Left ventricle myocardium inferior (tissue), 1 donor: ENCODE results near the gene ADGRG2. TPM values are rescaled to one million over a fixed set of nuclear protein-coding genes. Genes with fewer than 3 reads are reported as not detected.
"Not testable (repeated sequence)": the region's sequence is repeated elsewhere in the genome, so short reads cannot be mapped to it uniquely, and the experiment has no call there.

Experiments used
- DNase-seq: peaks from one replicate; pipeline ENCODE4 v3.0.0-alpha.2; 2020
- H3K27ac ChIP-seq: fragments of 200-600 bp; replicated peaks from 2 replicates; pipeline ENCODE4 v1.8.0; 2021
- H3K27me3 ChIP-seq: fragments of 200-600 bp; 2 replicates; pipeline ENCODE4 v1.8.0; 2021; ENCODE audit warnings: low read depth
- H3K36me3 ChIP-seq: fragments of 200-600 bp; 2 replicates; pipeline ENCODE4 v1.8.0; 2021
- H3K4me1 ChIP-seq: fragments of 200-600 bp; 2 replicates; pipeline ENCODE4 v1.8.0; 2021
- H3K4me3 ChIP-seq: fragments of 200-600 bp; 2 replicates; pipeline ENCODE4 v1.8.0; 2021; ENCODE audit warnings: mild to moderate bottlenecking, moderate library complexity
- H3K9me3 ChIP-seq: fragments of 200-600 bp; replicated peaks from 2 replicates; pipeline ENCODE4 v1.8.0; 2021
- intact Hi-C: fragments of 100-400 bp; cut with micrococcal nuclease; formaldehyde crosslinking; loops from one replicate; pipeline ENCODE4 v1.11.0; 2022
- total RNA-seq: library from RNA; stranded (reverse); fragmentation: NEBNext Ultra II Directional; extraction: Animal tissue kit (Norgen Biotek cat#: 25700); gene quantifications from one replicate; pipeline ENCODE4 v1.2.1, GENCODE V29; 2021
- TF ChIP-seq, protein P1 (sequence below): fragments of 200-600 bp; IDR thresholded peaks from 2 replicates; pipeline ENCODE4 v1.8.0; 2021; ENCODE audit warnings: antibody characterized with exemption, mild to moderate bottlenecking, borderline replicate concordance
- donor health status: DM: no; HTN: yes; CAD: no; lungs with severe emphysema.

Gene ADGRG2
- total RNA-seq, 1 donor from 2014 or later, result 0.16 TPM

DNA sequence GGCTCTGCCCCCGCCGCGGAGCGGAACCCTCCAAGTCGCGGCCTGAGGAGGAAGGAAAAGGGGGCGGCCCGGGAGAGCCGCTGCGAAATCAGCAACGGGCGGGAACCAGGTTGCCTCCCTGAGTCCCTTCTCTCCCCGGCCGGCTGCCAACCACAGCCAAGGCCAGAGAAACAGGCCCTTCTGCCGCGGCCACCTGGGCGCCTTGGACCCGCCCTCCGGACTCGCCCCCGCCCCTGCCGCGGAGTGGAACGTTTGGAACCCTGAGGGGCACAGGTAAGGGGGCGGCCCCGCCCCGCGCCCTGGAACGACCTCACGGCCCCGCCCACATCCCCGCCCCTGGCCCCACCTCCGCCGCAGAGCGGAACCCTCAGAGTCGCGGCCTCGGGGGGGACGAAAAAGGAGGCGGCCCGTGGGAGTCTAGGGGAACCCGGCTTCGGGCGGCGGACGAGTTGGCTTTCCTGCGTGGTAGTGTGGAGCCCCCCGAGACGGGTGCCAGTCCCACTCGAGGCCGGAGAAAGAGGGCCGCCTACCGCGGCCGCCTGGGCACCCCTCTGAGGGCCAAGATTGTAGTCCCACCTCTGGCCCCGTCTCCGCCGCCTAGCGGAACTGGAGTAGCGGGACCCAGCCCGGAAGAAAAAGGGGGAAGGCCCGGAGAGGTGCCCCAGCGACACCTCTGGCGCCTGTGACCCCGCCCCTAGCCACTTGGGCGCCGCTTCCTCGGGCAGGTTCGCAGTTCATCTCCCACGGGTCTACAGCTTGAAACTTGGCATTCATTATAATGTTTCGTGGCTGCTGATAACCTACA, 137.7 kb downstream of the ADGRG2 start:
- Histone ChIP-seq H3K4me1 (peaks cover 19% of the 10 kb centered on the region), H3K36me3 (no peaks in the 10 kb centered on the region), H3K4me3 (peak overlapping the region; percentile 85), H3K9me3 (no peaks in the 10 kb centered on the region), H3K27me3 (no peaks in the 10 kb centered on the region), H3K27ac (peak overlapping the region; percentile 94)
- intact Hi-C loops, result no loop called here
- DNase-seq, result peak; percentile 82
- TF ChIP-seq, protein P1, sequence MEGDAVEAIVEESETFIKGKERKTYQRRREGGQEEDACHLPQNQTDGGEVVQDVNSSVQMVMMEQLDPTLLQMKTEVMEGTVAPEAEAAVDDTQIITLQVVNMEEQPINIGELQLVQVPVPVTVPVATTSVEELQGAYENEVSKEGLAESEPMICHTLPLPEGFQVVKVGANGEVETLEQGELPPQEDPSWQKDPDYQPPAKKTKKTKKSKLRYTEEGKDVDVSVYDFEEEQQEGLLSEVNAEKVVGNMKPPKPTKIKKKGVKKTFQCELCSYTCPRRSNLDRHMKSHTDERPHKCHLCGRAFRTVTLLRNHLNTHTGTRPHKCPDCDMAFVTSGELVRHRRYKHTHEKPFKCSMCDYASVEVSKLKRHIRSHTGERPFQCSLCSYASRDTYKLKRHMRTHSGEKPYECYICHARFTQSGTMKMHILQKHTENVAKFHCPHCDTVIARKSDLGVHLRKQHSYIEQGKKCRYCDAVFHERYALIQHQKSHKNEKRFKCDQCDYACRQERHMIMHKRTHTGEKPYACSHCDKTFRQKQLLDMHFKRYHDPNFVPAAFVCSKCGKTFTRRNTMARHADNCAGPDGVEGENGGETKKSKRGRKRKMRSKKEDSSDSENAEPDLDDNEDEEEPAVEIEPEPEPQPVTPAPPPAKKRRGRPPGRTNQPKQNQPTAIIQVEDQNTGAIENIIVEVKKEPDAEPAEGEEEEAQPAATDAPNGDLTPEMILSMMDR, result peak; percentile 65

DNA sequence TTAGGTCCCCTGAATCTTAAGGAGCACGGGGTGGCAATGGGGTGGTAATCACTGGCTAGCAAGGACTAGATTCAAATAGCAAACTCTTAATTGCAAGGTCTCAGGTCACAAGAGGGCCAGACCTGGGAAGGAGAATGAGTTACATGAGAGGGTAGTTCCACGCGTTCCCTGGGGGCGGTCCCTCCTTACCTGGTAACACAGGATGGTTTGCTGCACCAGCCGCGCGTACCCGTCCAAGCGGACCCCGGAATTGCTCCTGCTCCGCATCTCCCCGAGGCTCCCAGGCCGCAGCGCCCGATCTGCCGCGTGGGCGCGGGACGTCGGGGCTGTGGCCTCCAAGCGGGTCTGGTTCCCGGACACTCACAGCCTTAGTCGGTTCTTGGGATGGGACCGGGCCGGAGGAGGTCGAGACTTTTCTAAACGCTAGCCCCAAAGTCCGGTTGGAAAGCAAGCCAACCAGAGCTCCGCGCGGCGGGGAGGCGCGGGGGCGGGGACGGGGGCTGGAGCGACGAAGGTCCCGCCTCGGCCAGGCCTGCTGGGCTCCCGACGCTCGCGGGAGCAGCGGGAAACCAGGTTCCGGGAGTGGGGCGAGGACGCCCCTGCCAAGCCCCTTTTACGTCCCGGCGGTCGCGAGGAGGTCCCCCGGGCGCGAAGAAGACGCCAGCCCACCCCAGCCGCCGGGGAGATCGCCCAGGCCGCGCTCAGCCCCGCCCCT, 138.4 kb downstream of the ADGRG2 start, which contains the start of gene PHKA2:
PHKA2 (minus strand) TSS at position 449 of the 715 bp plus-strand sequence; CDS start at position 267, 182 bp downstream.
- Histone ChIP-seq H3K27ac (peak within 1 kb of the TSS; percentile 94), H3K36me3 (no peaks in the 10 kb centered on the region), H3K4me3 (peak within 1 kb of the TSS; percentile 85), H3K9me3 (no peaks in the 10 kb centered on the region), H3K4me1 (peaks cover 19% of the 10 kb centered on the region), H3K27me3 (no peaks in the 10 kb centered on the region)
- intact Hi-C loops, result no loop called here
- TF ChIP-seq, protein P1, result no peak
- peak; percentile 61 for DNase-seq

DNA sequence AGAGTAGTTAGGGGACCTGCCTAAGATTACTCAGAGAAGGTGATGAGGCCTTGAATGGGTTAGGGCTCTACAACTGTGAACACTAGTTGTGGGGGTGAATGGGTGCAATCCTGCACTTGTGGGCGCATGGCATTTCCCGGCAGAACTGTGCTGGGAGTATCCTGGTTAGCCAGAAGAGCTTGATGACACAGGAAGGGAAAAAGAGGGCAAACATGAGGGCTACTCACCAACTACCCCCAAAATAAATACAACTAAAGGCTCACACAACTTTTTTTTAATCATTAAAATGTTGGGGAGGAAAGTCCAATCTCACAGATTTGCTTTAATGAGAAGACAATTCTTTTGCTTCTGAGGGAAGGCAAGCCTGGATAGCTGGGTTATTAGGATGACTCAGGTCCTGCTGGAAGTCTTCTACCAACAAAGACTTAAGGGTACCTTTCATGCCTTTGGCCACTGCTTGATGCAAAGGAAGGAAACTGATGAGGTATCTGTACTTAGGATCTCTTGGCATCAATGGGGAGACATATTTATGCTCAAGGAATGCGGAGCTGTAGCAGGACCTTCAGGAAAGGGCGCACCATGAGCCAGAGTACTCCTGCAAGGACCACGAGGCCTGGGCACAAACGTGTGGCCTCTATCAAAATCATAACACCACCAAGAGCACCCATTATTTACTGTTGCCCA, 141.0 kb downstream of the ADGRG2 start:
- H3K9me3 ChIP-seq, result no peaks in the 10 kb centered on the region
- DNase-seq, result no peak
- peak overlapping the region; percentile 94 for H3K27ac ChIP-seq
- TF ChIP-seq, protein P1, result no peak
- H3K27me3 ChIP-seq, result no peaks in the 10 kb centered on the region
- no peaks in the 10 kb centered on the region for H3K36me3 ChIP-seq
- H3K4me1 ChIP-seq, result peaks cover 19% of the 10 kb centered on the region
- H3K4me3 ChIP-seq, result peak overlapping the region; percentile 85
- intact Hi-C loops, result no loop called here

DNA sequence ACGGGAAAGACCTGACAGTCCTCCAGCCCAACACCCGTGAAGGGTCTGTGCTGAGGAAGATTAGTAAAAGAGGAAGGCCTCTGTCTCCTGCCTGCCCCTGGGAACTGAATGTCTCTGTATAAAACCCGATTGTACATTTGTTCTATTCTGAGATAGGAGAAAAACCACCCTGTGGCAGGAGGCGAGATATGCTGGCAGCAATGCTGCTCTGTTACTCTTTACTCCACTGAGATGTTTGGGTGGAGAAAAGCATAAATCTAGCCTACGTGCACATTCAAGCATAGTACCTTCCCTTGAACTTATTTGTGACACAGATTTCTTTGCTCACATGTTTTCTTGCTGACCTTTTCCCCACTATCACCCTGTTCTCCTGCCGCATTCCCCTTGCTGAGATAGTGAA, 142.0 kb downstream of the ADGRG2 start:
- DNase-seq, H3K9me3 ChIP-seq, H3K27me3 ChIP-seq, H3K36me3 ChIP-seq, intact Hi-C loops: not testable (repeated sequence)
- TF ChIP-seq, protein P1, result peak; percentile 7
- Histone ChIP-seq H3K27ac (peak overlapping the region; percentile 94), H3K4me1 (peaks cover 14% of the 10 kb centered on the region), H3K4me3 (peak overlapping the region; percentile 30)

DNA sequence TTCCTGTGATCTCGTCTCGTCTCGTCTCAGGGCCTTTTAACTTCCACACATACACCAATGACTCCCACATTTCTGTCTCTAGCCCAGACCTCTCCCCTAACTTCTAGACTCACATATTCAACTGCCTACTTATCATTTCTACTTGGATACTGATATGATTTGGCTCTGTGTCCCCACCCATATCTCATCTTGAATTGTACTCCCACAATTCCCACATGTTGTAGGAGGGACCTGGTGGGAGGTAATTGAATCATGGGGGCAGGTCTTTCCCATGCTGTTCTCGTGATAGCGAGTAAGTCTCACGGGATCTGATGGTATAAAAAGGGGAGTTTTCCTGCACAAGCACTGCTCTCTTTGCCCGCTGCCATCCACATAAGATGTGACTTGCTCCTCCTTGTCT, 147.3 kb downstream of the ADGRG2 start:
- TF ChIP-seq, protein P1, result no peak
- H3K36me3 ChIP-seq, result no peaks in the 10 kb centered on the region
- peaks cover 12% of the 10 kb centered on the region for H3K4me1 ChIP-seq
- H3K27me3 ChIP-seq, result no peaks in the 10 kb centered on the region
- no peak overlapping the region for H3K27ac ChIP-seq
- no peak overlapping the region for H3K4me3 ChIP-seq
- H3K9me3 ChIP-seq, result no peaks in the 10 kb centered on the region
- DNase-seq, result no peak
- intact Hi-C loops, result no loop called here
